Measurements from ENCODE around the gene RIPK1.
"Not testable (repeated sequence)": the region's sequence is repeated elsewhere in the genome, so short reads cannot be mapped to it uniquely, and the experiment has no call there.

Gene RIPK1

GRCh38 chr6:3026791-3027626, 41.3 kb upstream of the RIPK1 start:
- peaks cover 60% of the 10 kb centered on the region for H3K4me1 ChIP-seq (ENCODE audit: insufficient read depth, low read length, severe bottlenecking)
- peaks cover 4% of the 10 kb centered on the region for H3K36me3 ChIP-seq (ENCODE audit: insufficient read depth, low read length)
- H3K9me2 ChIP-seq (ENCODE audit: low read depth, low read length): no peaks in the 10 kb centered on the region
- H3K4me2 ChIP-seq (ENCODE audit: low read length): peak overlapping the region; percentile 52
- peaks cover 16% of the 10 kb centered on the region for H3K79me2 ChIP-seq (ENCODE audit: insufficient read depth, low read length)
- no peak for TF ChIP-seq CTCF (IDR thresholded peaks at IDR 0.05; ENCODE audit: low read length)
- no peak for TF ChIP-seq EZH2 (IDR thresholded peaks at IDR 0.05; ENCODE audit: borderline replicate concordance, low read length)
- H3K27ac ChIP-seq (ENCODE audit: low read depth, low read length, poor library complexity, severe bottlenecking): peak overlapping the region; percentile 96
- H3K9ac ChIP-seq (ENCODE audit: low read length): peak overlapping the region; percentile 56
- no peaks in the 10 kb centered on the region for H4K20me1 ChIP-seq (ENCODE audit: insufficient read depth, low read length)
- peak overlapping the region; percentile 13 for H3K4me3 ChIP-seq (ENCODE audit: low read depth, low read length, poor library complexity, severe bottlenecking)
- H3F3A ChIP-seq (ENCODE audit: insufficient read depth, low read length): peaks cover 9% of the 10 kb centered on the region; the same call in 1 of the 2 replicates
- H2AFZ ChIP-seq (ENCODE audit: low read length): no peak overlapping the region
- H3K27me3 ChIP-seq (ENCODE audit: insufficient read depth, low read length): no peaks in the 10 kb centered on the region
- H3K9me3 ChIP-seq (ENCODE audit: low read length): no peaks in the 10 kb centered on the region; the same call in 1 of the 2 replicates

GRCh38 chr6:3028156-3028555, 40.1 kb upstream of the RIPK1 start:
- H3K27me3 ChIP-seq (ENCODE audit: insufficient read depth, low read length); H3K79me2 ChIP-seq (ENCODE audit: insufficient read depth, low read length); H4K20me1 ChIP-seq (ENCODE audit: insufficient read depth, low read length); H3K9me3 ChIP-seq (ENCODE audit: low read length); H2AFZ ChIP-seq (ENCODE audit: low read length); H3K4me2 ChIP-seq (ENCODE audit: low read length); H3K9me2 ChIP-seq (ENCODE audit: low read depth, low read length); H3K9ac ChIP-seq (ENCODE audit: low read length); H3K4me3 ChIP-seq (ENCODE audit: low read depth, low read length, poor library complexity, severe bottlenecking); H3F3A ChIP-seq (ENCODE audit: insufficient read depth, low read length); H3K36me3 ChIP-seq (ENCODE audit: insufficient read depth, low read length): not testable (repeated sequence)
- peak overlapping the region; percentile 33 for H3K27ac ChIP-seq (ENCODE audit: low read depth, low read length, poor library complexity, severe bottlenecking)
- H3K4me1 ChIP-seq (ENCODE audit: insufficient read depth, low read length, severe bottlenecking): peaks cover 60% of the 10 kb centered on the region

DNA sequence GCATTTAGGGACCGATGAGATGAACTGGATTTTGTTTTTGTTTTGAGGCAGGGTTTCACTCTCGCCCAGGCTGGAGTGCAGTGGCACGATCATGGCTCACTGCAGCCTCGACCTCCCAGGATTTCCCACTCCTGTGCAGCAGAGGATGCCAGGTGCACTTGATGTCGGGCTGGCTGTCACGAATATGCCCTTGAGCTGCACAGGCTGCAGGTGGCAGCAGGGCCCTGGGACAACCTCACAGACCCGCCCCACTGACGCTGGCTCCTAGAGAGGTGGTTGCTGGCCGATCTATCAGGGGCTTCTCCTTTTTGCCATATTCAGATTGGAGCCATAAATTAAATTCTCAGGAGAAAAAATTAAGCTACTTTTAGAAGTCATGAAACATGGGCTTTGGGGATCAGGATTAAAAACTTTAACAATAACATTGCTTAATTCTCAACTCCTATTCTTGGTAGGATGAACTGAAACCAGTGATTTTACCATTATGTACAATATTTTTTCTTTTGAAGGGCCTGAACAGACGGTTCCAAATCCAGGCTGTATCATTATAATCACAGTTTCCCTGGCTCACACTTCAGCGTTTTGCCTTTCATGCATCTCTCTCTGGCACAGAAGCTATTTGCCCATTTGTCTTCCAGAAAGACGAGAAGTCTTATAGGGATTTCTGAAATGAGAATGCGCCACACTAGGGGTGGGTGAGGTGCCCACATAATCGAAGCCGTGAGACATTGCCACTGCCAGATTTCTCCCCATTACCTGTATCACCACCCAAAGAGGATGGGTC, 36.2 kb upstream of the RIPK1 start:
- Histone ChIP-seq H3K4me3 (ENCODE audit: low read depth, low read length, poor library complexity, severe bottlenecking) (no peak overlapping the region), H3K4me1 (ENCODE audit: insufficient read depth, low read length, severe bottlenecking) (peaks cover 22% of the 10 kb centered on the region), H3K27ac (ENCODE audit: low read depth, low read length, poor library complexity, severe bottlenecking) (peak overlapping the region; percentile 13), H3K27me3 (ENCODE audit: insufficient read depth, low read length) (no peaks in the 10 kb centered on the region; the same call in 1 of the 2 replicates), H3K9ac (ENCODE audit: low read length) (no peak overlapping the region), H3K36me3 (ENCODE audit: insufficient read depth, low read length) (no peaks in the 10 kb centered on the region; the same call in 1 of the 2 replicates), H2AFZ (ENCODE audit: low read length) (no peak overlapping the region), H3F3A (ENCODE audit: insufficient read depth, low read length) (no peaks in the 10 kb centered on the region), H3K4me2 (ENCODE audit: low read length) (peak overlapping the region; percentile 17; the same call in 1 of the 2 replicates), H3K9me2 (ENCODE audit: low read depth, low read length) (no peaks in the 10 kb centered on the region), H3K9me3 (ENCODE audit: low read length) (no peaks in the 10 kb centered on the region; the same call in 1 of the 2 replicates), H4K20me1 (ENCODE audit: insufficient read depth, low read length) (no peaks in the 10 kb centered on the region), H3K79me2 (ENCODE audit: insufficient read depth, low read length) (no peaks in the 10 kb centered on the region)
- TF ChIP-seq EZH2 (IDR thresholded peaks at IDR 0.05; ENCODE audit: borderline replicate concordance, low read length) (no peak), CTCF (IDR thresholded peaks at IDR 0.05; ENCODE audit: low read length) (peak; percentile 64)

Measured in OCI-LY1 (cell line).